GM12878 (cell line): Measurements from ENCODE around the gene BMERB1. TPM values are rescaled to one million over a fixed set of nuclear protein-coding genes. Genes with fewer than 3 reads are reported as not detected.

Experiments
- ATF7 ChIP-seq: fragments of 450-650 bp; IDR thresholded peaks from 2 replicates; pipeline ENCODE4 v1.6.1; 2016; ENCODE audit warnings: low read depth, mild to moderate bottlenecking
- BMI1 ChIP-seq: fragments of 450-650 bp; IDR thresholded peaks from 2 replicates; pipeline ENCODE4 v1.6.1; 2016; ENCODE audit warnings: mild to moderate bottlenecking, moderate library complexity, borderline replicate concordance
- BRCA1 ChIP-seq: IDR thresholded peaks from 2 replicates; pipeline ENCODE4 v1.6.1; 2011; ENCODE audit warnings: low read depth, low read length, improper control_type of control experiment
- ETV6 ChIP-seq, 2 experiments: fragments of 450-650 bp in 1 of 2; IDR thresholded peaks in 1 of 2; conservative IDR thresholded peaks in 1 of 2; 2 replicates each; pipeline ENCODE4 v1.6.1; 2014; ENCODE audit warnings: antibody characterized with exemption in 1 of 2, borderline replicate concordance in 1 of 2, low read depth in 1 of 2, mild to moderate bottlenecking in 1 of 2, moderate library complexity in 1 of 2
- HDAC2 ChIP-seq: fragments of 200-600 bp; sonication (generic); IDR thresholded peaks from 2 replicates; pipeline ENCODE4 v1.6.1; 2017
- HDGF ChIP-seq: fragments of 450-650 bp; IDR thresholded peaks from 2 replicates; pipeline ENCODE4 v1.6.1; 2016; ENCODE audit warnings: antibody characterized with exemption
- IKZF1 ChIP-seq: fragments of 450-650 bp; conservative IDR thresholded peaks from 2 replicates; pipeline ENCODE4 v1.6.1; 2017; ENCODE audit warnings: antibody characterized with exemption, mild to moderate bottlenecking
- IKZF2 ChIP-seq, 2 experiments: fragments of 450-650 bp; IDR thresholded peaks; 2 replicates each; pipeline ENCODE4 v1.6.1; 2017; ENCODE audit warnings: mild to moderate bottlenecking in 2 of 2, moderate library complexity in 2 of 2
- MTA2 ChIP-seq: fragments of 450-650 bp; IDR thresholded peaks from 2 replicates; pipeline ENCODE4 v1.6.1; 2016; ENCODE audit warnings: low read depth, mild to moderate bottlenecking, moderate library complexity
- MYC ChIP-seq: IDR thresholded peaks from 2 replicates; pipeline ENCODE4 v1.6.1; 2011; ENCODE audit warnings: mild to moderate bottlenecking, low read length, moderate library complexity, inconsistent platforms; ENCODE audit not compliant: insufficient read depth, insufficient replicate concordance, insufficient read length, severe bottlenecking
- NBN ChIP-seq: fragments of 450-650 bp; IDR thresholded peaks from 2 replicates; pipeline ENCODE4 v1.6.1; 2016
- PAX5 ChIP-seq: IDR thresholded peaks from 2 replicates; pipeline ENCODE4 v1.6.1; 2011; ENCODE audit warnings: low read depth, low read length, borderline replicate concordance
- POLR2A ChIP-seq: IDR thresholded peaks from 2 replicates; pipeline ENCODE4 v1.6.1; 2011; ENCODE audit warnings: low read depth, mild to moderate bottlenecking, low read length
- RUNX3 ChIP-seq: IDR thresholded peaks from 2 replicates; pipeline ENCODE4 v1.6.1; 2012; ENCODE audit warnings: low read length, inconsistent platforms
- SMC3 ChIP-seq: IDR thresholded peaks from 2 replicates; pipeline ENCODE4 v1.6.1; 2011; ENCODE audit warnings: low read length, improper control_type of control experiment, borderline replicate concordance
- SREBF2 ChIP-seq: IDR thresholded peaks from 2 replicates; pipeline ENCODE4 v1.6.1; 2012; ENCODE audit warnings: mild to moderate bottlenecking, low read length
- WRNIP1 ChIP-seq: IDR thresholded peaks from 2 replicates; pipeline ENCODE4 v1.6.1; 2011; ENCODE audit warnings: low read depth, low read length, improper control_type of control experiment, borderline replicate concordance
- ZNF24 ChIP-seq: fragments of 450-650 bp; IDR thresholded peaks from 2 replicates; pipeline ENCODE4 v1.6.1; 2017; ENCODE audit warnings: antibody characterized with exemption, mild to moderate bottlenecking
- polyA plus RNA-seq, 11 experiments: library from polyadenylated mRNA; depleted of rRNA in 4 of 11; unstranded in 6 of 11; stranded (reverse) in 5 of 11; fragments of >200 nt; fragmentation: Nextera tagmentation in 4 of 11; fragmentation: Illumina TruSeq in 1 of 11; extraction: Ambion mirVana in 4 of 11; extraction: Trizol in 1 of 11; gene quantifications; 1 replicate in 1 of 11; 2 replicates in 10 of 11; pipeline versions ENCODE4 v1.2.1 to v1.2.3, GENCODE V29; 2011 to 2016; ENCODE audit warnings: inconsistent platforms in 2 of 11, missing spikeins in 2 of 11, low read depth in 1 of 11
- total RNA-seq, 4 experiments: library from RNA; depleted of rRNA in 3 of 4; stranded (reverse); fragments of >200 nt in 3 of 4; fragmentation: Illumina TruSeq in 1 of 4; extraction: Trizol in 1 of 4; gene quantifications; 2 replicates each; pipeline versions ENCODE4 v1.2.1 to v1.2.3, GENCODE V29; 2013 to 2021
- TF ChIP-seq, protein P1 (sequence below): IDR thresholded peaks from 2 replicates; pipeline ENCODE4 v1.6.1; 2011; ENCODE audit warnings: low read depth, mild to moderate bottlenecking, low read length, moderate library complexity, borderline replicate concordance; ENCODE audit errors: extremely low read depth
- TF ChIP-seq, protein P2 (sequence below): fragments of 450-650 bp; IDR thresholded peaks from 2 replicates; pipeline ENCODE4 v1.6.1; 2017; ENCODE audit warnings: mild to moderate bottlenecking, low read depth, inconsistent platforms; ENCODE audit not compliant: poor library complexity, severe bottlenecking
- TF ChIP-seq, protein P3 (sequence below): fragments of 450-650 bp; IDR thresholded peaks from 2 replicates; pipeline ENCODE4 v1.6.1; 2016; ENCODE audit warnings: mild to moderate bottlenecking
- TF ChIP-seq, protein P4 (sequence below): IDR thresholded peaks from 2 replicates; pipeline ENCODE4 v1.6.1; 2012; ENCODE audit warnings: low read length, inconsistent platforms
- TF ChIP-seq, protein P5 (sequence below): fragments of 450-650 bp; IDR thresholded peaks from 2 replicates; pipeline ENCODE4 v1.6.1; 2016; ENCODE audit warnings: mild to moderate bottlenecking, moderate library complexity, borderline replicate concordance

Gene BMERB1
- total and polyA plus RNA-seq, 10 of the 15 experiments (the other 5 are each of a cell fraction or from before 2014, with no cell fraction given), result 0.05 to 0.68 (median 0.34) TPM

- no peak for TF ChIP-seq SREBF2
- TF ChIP-seq ATF7, result peak; percentile 45
- no peak for TF ChIP-seq ETV6 (conservative IDR thresholded peaks at IDR 0.05 in 1 of 2, IDR thresholded peaks at IDR 0.05 in 1 of 2; ENCODE audit: borderline replicate concordance in 1 of 2, low read depth in 1 of 2)
- TF ChIP-seq MYC, result no peak
- TF ChIP-seq, protein P1, sequence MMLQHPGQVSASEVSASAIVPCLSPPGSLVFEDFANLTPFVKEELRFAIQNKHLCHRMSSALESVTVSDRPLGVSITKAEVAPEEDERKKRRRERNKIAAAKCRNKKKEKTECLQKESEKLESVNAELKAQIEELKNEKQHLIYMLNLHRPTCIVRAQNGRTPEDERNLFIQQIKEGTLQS, result no peak
- TF ChIP-seq, protein P2, sequence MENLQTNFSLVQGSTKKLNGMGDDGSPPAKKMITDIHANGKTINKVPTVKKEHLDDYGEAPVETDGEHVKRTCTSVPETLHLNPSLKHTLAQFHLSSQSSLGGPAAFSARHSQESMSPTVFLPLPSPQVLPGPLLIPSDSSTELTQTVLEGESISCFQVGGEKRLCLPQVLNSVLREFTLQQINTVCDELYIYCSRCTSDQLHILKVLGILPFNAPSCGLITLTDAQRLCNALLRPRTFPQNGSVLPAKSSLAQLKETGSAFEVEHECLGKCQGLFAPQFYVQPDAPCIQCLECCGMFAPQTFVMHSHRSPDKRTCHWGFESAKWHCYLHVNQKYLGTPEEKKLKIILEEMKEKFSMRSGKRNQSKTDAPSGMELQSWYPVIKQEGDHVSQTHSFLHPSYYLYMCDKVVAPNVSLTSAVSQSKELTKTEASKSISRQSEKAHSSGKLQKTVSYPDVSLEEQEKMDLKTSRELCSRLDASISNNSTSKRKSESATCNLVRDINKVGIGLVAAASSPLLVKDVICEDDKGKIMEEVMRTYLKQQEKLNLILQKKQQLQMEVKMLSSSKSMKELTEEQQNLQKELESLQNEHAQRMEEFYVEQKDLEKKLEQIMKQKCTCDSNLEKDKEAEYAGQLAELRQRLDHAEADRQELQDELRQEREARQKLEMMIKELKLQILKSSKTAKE, result no peak
- peak; percentile 90 for TF ChIP-seq RUNX3
- TF ChIP-seq NBN, result no peak
- no peak for TF ChIP-seq ZNF24
- TF ChIP-seq WRNIP1, result no peak
- TF ChIP-seq, protein P3, sequence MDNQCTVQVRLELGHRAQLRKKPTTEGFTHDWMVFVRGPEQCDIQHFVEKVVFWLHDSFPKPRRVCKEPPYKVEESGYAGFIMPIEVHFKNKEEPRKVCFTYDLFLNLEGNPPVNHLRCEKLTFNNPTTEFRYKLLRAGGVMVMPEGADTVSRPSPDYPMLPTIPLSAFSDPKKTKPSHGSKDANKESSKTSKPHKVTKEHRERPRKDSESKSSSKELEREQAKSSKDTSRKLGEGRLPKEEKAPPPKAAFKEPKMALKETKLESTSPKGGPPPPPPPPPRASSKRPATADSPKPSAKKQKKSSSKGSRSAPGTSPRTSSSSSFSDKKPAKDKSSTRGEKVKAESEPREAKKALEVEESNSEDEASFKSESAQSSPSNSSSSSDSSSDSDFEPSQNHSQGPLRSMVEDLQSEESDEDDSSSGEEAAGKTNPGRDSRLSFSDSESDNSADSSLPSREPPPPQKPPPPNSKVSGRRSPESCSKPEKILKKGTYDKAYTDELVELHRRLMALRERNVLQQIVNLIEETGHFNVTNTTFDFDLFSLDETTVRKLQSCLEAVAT, result no peak
- no peak for TF ChIP-seq POLR2A
- 0 out of 2 replicates have a peak, but pooled peaks have one; percentile 35 for TF ChIP-seq IKZF1
- TF ChIP-seq, protein P4, sequence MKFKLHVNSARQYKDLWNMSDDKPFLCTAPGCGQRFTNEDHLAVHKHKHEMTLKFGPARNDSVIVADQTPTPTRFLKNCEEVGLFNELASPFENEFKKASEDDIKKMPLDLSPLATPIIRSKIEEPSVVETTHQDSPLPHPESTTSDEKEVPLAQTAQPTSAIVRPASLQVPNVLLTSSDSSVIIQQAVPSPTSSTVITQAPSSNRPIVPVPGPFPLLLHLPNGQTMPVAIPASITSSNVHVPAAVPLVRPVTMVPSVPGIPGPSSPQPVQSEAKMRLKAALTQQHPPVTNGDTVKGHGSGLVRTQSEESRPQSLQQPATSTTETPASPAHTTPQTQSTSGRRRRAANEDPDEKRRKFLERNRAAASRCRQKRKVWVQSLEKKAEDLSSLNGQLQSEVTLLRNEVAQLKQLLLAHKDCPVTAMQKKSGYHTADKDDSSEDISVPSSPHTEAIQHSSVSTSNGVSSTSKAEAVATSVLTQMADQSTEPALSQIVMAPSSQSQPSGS, result peak; percentile 48; the same call in 1 of the 2 replicates
- no peak for TF ChIP-seq SMC3
- no peak for TF ChIP-seq HDAC2
- no peak for TF ChIP-seq HDGF
- TF ChIP-seq PAX5, result peak; percentile 63; the same call in 1 of the 2 replicates
- no peak for TF ChIP-seq BRCA1
- no peak for TF ChIP-seq BMI1
- TF ChIP-seq IKZF2 (IDR thresholded peaks at IDR 0.05), result peak; percentile 19 to 68; a peak in 1 of 4 replicates
- TF ChIP-seq, protein P5, sequence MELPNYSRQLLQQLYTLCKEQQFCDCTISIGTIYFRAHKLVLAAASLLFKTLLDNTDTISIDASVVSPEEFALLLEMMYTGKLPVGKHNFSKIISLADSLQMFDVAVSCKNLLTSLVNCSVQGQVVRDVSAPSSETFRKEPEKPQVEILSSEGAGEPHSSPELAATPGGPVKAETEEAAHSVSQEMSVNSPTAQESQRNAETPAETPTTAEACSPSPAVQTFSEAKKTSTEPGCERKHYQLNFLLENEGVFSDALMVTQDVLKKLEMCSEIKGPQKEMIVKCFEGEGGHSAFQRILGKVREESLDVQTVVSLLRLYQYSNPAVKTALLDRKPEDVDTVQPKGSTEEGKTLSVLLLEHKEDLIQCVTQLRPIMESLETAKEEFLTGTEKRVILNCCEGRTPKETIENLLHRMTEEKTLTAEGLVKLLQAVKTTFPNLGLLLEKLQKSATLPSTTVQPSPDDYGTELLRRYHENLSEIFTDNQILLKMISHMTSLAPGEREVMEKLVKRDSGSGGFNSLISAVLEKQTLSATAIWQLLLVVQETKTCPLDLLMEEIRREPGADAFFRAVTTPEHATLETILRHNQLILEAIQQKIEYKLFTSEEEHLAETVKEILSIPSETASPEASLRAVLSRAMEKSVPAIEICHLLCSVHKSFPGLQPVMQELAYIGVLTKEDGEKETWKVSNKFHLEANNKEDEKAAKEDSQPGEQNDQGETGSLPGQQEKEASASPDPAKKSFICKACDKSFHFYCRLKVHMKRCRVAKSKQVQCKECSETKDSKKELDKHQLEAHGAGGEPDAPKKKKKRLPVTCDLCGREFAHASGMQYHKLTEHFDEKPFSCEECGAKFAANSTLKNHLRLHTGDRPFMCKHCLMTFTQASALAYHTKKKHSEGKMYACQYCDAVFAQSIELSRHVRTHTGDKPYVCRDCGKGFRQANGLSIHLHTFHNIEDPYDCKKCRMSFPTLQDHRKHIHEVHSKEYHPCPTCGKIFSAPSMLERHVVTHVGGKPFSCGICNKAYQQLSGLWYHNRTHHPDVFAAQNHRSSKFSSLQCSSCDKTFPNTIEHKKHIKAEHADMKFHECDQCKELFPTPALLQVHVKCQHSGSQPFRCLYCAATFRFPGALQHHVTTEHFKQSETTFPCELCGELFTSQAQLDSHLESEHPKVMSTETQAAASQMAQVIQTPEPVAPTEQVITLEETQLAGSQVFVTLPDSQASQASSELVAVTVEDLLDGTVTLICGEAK, result 0 out of 2 replicates have a peak, but pooled peaks have one; percentile 20
- TF ChIP-seq MTA2, result peak; percentile 57
These were observed 202.0 kb downstream of the BMERB1 start (continued) for GRCh38 chr16:15636392-15636873.
